HEK293 (cell line): ENCODE measurements around the gene GATA1.
A peak's percentile ranks its signal among the peaks of the same experiment; 100 is the strongest.

Experiments
- CTCF ChIA-PET: fragments of 350-600 bp; formaldehyde crosslinking; extraction: SDS; loops from one replicate; lab custom pipeline; 2021; ENCODE audit warnings: antibody characterized with exemption; lab: Yijun Ruan, JAX
- POLR2A ChIA-PET: fragments of 300-600 bp; formaldehyde crosslinking; extraction: SDS; loops from one replicate; lab custom pipeline; 2020; ENCODE audit warnings: antibody characterized with exemption, inconsistent platforms; lab: Yijun Ruan, JAX
- H3K27ac ChIP-seq: fragments of 200-500 bp; sonication (Bioruptor generic); 2 replicates; pipeline ENCODE4 v1.5.1; 2014; ENCODE audit warnings: low read depth, low read length, control low read depth, inconsistent platforms; ENCODE audit errors: extremely low read depth
- H3K36me3 ChIP-seq, 2 experiments: fragments of 200-500 bp in 1 of 2; sonication (Bioruptor generic) in 1 of 2; 1 replicate in 1 of 2; 2 replicates in 1 of 2; pipeline ENCODE4 v1.5.1; 2014 to 2017; ENCODE audit warnings: inconsistent platforms in 2 of 2, low read length in 2 of 2; ENCODE audit not compliant: control insufficient read depth in 2 of 2, insufficient read depth in 1 of 2
- H3K4me1 ChIP-seq: fragments of 200-500 bp; sonication (Bioruptor generic); 2 replicates; pipeline ENCODE4 v1.5.1; 2014; ENCODE audit warnings: mild to moderate bottlenecking, low read length, inconsistent platforms; ENCODE audit not compliant: control insufficient read depth, insufficient read depth
- H3K4me3 ChIP-seq: 2 replicates; pipeline ENCODE4 v1.5.1; 2011; ENCODE audit warnings: low read depth, mild to moderate bottlenecking, control low read depth, low read length, moderate library complexity
- H3K9me3 ChIP-seq: fragments of 200-500 bp; sonication (Bioruptor generic); 2 replicates; pipeline ENCODE4 v1.5.1; 2014; ENCODE audit warnings: low read depth, low read length, inconsistent platforms; ENCODE audit not compliant: control insufficient read depth, insufficient read depth
- SALL2 ChIP-seq: fragments of 450-650 bp; formaldehyde crosslinking; IDR thresholded peaks from 2 replicates; pipeline ENCODE4 v1.5.0; 2017; ENCODE audit warnings: missing biosample characterization, mild to moderate bottlenecking, missing genetic modification characterization, borderline replicate concordance
- ZBTB17 ChIP-seq: fragments of 450-650 bp; formaldehyde crosslinking; IDR thresholded peaks from 2 replicates; pipeline ENCODE4 v1.5.1; 2016; ENCODE audit warnings: missing biosample characterization, missing genetic modification characterization
- ZNF174 ChIP-seq: fragments of 450-650 bp; formaldehyde crosslinking; IDR thresholded peaks from 2 replicates; pipeline ENCODE4 v1.5.0; 2017; ENCODE audit warnings: missing biosample characterization, mild to moderate bottlenecking, missing genetic modification characterization
- ZNF2 ChIP-seq: fragments of 450-650 bp; formaldehyde crosslinking; IDR thresholded peaks from 2 replicates; pipeline ENCODE4 v1.5.1; 2016; ENCODE audit warnings: missing biosample characterization, missing genetic modification characterization
- ZNF341 ChIP-seq: fragments of 450-650 bp; formaldehyde crosslinking; IDR thresholded peaks from 2 replicates; pipeline ENCODE4; 2016; ENCODE audit warnings: low read depth, missing biosample characterization, missing genetic modification characterization
- ZNF350 ChIP-seq: fragments of 450-650 bp; formaldehyde crosslinking; IDR thresholded peaks from 2 replicates; pipeline ENCODE4 v1.5.0; 2017; ENCODE audit warnings: missing biosample characterization, mild to moderate bottlenecking, missing genetic modification characterization
- ZNF37A ChIP-seq: fragments of 450-650 bp; IDR thresholded peaks from 2 replicates; pipeline ENCODE4 v1.5.1; 2018; ENCODE audit warnings: missing biosample characterization, missing genetic modification characterization
- ZNF48 ChIP-seq: fragments of 450-650 bp; formaldehyde crosslinking; IDR thresholded peaks from 2 replicates; pipeline ENCODE4 v1.5.1; 2016; ENCODE audit warnings: missing biosample characterization, missing genetic modification characterization
- ZNF530 ChIP-seq: fragments of 450-650 bp; formaldehyde crosslinking; IDR thresholded peaks from 2 replicates; pipeline ENCODE4 v1.5.1; 2016; ENCODE audit warnings: low read depth, missing biosample characterization, missing genetic modification characterization
- ZNF548 ChIP-seq: fragments of 450-650 bp; formaldehyde crosslinking; IDR thresholded peaks from 2 replicates; pipeline ENCODE4 v1.5.1; 2016; ENCODE audit warnings: missing biosample characterization, missing genetic modification characterization
- ZNF660 ChIP-seq: fragments of 450-650 bp; IDR thresholded peaks from 2 replicates; pipeline ENCODE4 v1.5.1; 2018; ENCODE audit warnings: missing biosample characterization, mild to moderate bottlenecking, missing genetic modification characterization
- ZNF670 ChIP-seq: fragments of 450-650 bp; formaldehyde crosslinking; IDR thresholded peaks from 2 replicates; pipeline ENCODE4 v1.5.1; 2016; ENCODE audit warnings: missing biosample characterization, missing genetic modification characterization, low read depth
- ZNF701 ChIP-seq: fragments of 450-650 bp; formaldehyde crosslinking; IDR thresholded peaks from 2 replicates; pipeline ENCODE4 v1.5.1; 2016; ENCODE audit warnings: missing biosample characterization, missing genetic modification characterization
- ZNF768 ChIP-seq: fragments of 450-650 bp; formaldehyde crosslinking; IDR thresholded peaks from 2 replicates; pipeline ENCODE4 v1.5.1; 2018; ENCODE audit warnings: missing biosample characterization, mild to moderate bottlenecking, missing genetic modification characterization
- ZNF830 ChIP-seq: fragments of 450-650 bp; IDR thresholded peaks from 2 replicates; pipeline ENCODE4 v1.5.0; 2018; ENCODE audit warnings: missing biosample characterization, missing genetic modification characterization, low read depth, mild to moderate bottlenecking, moderate library complexity
- ZSCAN16 ChIP-seq: fragments of 450-650 bp; formaldehyde crosslinking; IDR thresholded peaks from 2 replicates; pipeline ENCODE4 v1.5.1; 2016; ENCODE audit warnings: missing biosample characterization, missing genetic modification characterization
- TF ChIP-seq, protein P1 (sequence below): fragments of 450-650 bp; formaldehyde crosslinking; IDR thresholded peaks from 2 replicates; pipeline ENCODE4 v1.5.1; 2017; ENCODE audit warnings: missing biosample characterization, missing genetic modification characterization
- TF ChIP-seq, protein P2 (sequence below): fragments of 450-650 bp; formaldehyde crosslinking; IDR thresholded peaks from 2 replicates; pipeline ENCODE4 v1.5.1; 2016; ENCODE audit warnings: missing biosample characterization, missing genetic modification characterization
- TF ChIP-seq, protein P3 (sequence below): fragments of 450-650 bp; formaldehyde crosslinking; IDR thresholded peaks from 2 replicates; pipeline ENCODE4 v1.5.1; 2016; ENCODE audit warnings: missing biosample characterization, missing genetic modification characterization, low read depth

The GATA1 gene

DNA sequence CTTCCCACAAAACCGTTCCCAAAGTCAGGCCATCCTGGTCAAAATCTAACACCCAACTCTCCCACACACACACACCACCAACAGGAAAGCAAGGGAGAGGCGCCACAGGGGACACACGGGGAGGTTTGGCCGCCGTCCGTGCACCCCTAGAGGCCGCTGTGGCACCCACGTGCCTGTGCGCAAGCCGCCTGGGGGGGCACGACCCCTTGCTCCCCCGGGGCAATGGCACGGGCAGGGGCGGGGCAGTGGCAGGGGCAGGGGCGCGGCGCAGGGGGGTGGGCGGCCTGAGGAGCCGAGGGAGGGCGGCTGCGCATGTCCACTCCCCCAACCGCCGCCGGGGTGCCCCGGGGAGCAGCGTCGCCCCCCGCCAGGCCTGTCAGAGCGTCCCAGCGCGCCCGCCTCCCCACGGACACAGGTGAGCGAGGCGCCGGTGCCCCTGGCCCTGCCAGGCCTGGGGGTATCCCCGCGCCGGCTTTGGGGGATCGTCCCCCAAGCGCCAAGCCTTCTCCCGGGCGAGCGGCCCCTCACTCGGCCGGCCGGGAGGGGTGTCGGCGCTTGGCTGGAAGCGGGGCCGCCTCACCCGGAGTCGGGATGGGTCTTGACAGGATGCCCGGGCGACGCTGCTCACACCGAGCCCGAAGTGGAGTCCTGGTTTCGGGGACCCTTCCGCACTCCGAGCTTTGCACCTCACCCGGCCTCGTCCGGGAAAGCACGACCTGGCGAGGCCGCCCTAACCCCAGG lies 39.9 kb downstream of the GATA1 start, which contains the start of gene ERAS:
Gene ERAS, plus strand, starts transcription at position 379 of the 741 bp plus-strand sequence. CDS start 2,611 bp downstream, outside the sequence.
- CTCF ChIA-PET, result no interaction called here

DNA sequence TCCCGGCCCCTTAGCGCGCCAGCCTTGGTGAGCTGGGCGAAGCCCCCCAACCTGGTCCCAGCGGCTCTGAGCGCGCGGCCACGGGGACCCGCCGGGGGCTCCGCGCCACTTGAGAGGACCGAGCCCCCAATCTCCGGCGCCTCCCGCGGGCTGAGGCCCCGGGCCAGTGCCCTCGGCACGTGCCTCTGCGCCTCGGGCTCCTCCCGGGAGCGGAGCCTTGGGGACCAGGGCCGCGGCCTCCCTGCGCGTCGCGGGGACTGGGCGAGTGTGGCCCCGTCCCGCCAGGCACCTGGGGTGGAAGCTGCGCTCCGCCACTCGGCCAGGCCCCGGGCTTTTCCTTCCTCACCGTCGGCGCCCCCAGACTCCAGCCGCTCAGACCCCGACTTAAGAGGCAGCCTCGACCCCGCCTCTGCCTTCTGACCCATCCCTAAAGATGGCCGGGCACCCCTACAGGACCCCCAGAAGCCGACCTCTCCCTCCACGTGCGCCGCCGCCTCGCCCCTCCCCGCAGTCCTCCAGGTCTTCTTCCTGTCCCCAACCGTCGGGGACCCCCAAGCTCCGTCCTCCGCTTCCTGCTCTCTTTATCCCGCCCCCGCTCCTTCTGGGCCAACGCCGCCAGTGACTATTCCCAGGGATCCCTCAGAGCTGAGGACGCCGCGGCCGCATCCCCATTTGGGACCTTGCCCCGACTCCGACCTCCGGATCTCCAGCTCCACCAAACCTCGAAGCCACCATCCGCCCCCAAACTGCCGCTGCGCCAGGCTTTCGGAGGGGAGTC lies 40.7 kb downstream of the GATA1 start:
- Histone ChIP-seq H3K9me3 (no peaks in the 10 kb centered on the region), H3K4me1 (no peaks in the 10 kb centered on the region), H3K4me3 (no peak overlapping the region), H3K36me3 (peaks cover 0 to 39% of the 10 kb centered on the region in 2 experiments; a peak in 1 of 3 replicates), H3K27ac (no peak overlapping the region)
- TF ChIP-seq ZNF830 (tag by site-specific recombination) (no peak), ZNF341 (peak; percentile 23; the same call in 1 of the 2 replicates)
- POLR2A ChIA-PET, result no interaction called here
- CTCF ChIA-PET, result interaction anchor here (0.6 kb wide), 1 partner anchor 176 kb away, joined by 7 read pairs; no protein-coding TSS in a partner anchor

More for the DNA sequence above, 39.9 kb downstream of the GATA1 start, which contains the start of gene ERAS:
- no peak within 1 kb of the TSS for H3K4me3 ChIP-seq
- POLR2A ChIA-PET, result no interaction called here
- H3K27ac ChIP-seq, result no peak within 1 kb of the TSS
- TF ChIP-seq, protein P1, sequence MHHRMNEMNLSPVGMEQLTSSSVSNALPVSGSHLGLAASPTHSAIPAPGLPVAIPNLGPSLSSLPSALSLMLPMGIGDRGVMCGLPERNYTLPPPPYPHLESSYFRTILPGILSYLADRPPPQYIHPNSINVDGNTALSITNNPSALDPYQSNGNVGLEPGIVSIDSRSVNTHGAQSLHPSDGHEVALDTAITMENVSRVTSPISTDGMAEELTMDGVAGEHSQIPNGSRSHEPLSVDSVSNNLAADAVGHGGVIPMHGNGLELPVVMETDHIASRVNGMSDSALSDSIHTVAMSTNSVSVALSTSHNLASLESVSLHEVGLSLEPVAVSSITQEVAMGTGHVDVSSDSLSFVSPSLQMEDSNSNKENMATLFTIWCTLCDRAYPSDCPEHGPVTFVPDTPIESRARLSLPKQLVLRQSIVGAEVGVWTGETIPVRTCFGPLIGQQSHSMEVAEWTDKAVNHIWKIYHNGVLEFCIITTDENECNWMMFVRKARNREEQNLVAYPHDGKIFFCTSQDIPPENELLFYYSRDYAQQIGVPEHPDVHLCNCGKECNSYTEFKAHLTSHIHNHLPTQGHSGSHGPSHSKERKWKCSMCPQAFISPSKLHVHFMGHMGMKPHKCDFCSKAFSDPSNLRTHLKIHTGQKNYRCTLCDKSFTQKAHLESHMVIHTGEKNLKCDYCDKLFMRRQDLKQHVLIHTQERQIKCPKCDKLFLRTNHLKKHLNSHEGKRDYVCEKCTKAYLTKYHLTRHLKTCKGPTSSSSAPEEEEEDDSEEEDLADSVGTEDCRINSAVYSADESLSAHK, result no peak
- TF ChIP-seq ZSCAN16 (tag by site-specific recombination) (no peak), SALL2 (tag by site-specific recombination) (no peak), ZNF768 (no peak)
- TF ChIP-seq, protein P2, sequence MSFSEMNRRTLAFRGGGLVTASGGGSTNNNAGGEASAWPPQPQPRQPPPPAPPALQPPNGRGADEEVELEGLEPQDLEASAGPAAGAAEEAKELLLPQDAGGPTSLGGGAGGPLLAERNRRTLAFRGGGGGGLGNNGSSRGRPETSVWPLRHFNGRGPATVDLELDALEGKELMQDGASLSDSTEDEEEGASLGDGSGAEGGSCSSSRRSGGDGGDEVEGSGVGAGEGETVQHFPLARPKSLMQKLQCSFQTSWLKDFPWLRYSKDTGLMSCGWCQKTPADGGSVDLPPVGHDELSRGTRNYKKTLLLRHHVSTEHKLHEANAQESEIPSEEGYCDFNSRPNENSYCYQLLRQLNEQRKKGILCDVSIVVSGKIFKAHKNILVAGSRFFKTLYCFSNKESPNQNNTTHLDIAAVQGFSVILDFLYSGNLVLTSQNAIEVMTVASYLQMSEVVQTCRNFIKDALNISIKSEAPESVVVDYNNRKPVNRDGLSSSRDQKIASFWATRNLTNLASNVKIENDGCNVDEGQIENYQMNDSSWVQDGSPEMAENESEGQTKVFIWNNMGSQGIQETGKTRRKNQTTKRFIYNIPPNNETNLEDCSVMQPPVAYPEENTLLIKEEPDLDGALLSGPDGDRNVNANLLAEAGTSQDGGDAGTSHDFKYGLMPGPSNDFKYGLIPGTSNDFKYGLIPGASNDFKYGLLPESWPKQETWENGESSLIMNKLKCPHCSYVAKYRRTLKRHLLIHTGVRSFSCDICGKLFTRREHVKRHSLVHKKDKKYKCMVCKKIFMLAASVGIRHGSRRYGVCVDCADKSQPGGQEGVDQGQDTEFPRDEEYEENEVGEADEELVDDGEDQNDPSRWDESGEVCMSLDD (tag by site-specific recombination), result no peak
- TF ChIP-seq, all 188 proteins: peak for 0
- Histone ChIP-seq H3K9me3 (no peaks in the 10 kb centered on the region), H3K4me1 (no peaks in the 10 kb centered on the region), H3K36me3 (peaks cover 0 to 42% of the 10 kb centered on the region in 2 experiments; a peak in 1 of 3 replicates)

DNA sequence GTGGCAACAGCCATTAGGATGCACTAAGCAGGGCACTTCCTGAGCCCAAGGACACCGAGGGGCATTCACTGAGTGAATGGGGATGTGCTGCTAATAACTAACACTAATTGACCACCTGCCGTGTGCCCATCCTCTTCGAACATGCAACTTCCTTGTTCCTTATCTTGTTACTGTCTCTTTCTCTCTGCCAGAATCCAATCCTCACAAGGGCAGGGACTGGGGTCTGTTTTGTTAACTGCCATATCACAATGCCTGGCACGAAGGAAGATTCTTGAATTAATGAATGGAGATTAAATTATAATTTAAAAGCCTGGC lies 41.2 kb downstream of the GATA1 start:
- no peaks in the 10 kb centered on the region for H3K9me3 ChIP-seq
- CTCF ChIA-PET, result interaction anchor here (0.6 kb wide), 1 partner anchor 175 kb away, joined by 7 read pairs; no protein-coding TSS in a partner anchor
- H3K36me3 ChIP-seq, result peaks cover 0 to 33% of the 10 kb centered on the region in 2 experiments; a peak in 1 of 3 replicates
- H3K4me3 ChIP-seq, result no peak overlapping the region
- POLR2A ChIA-PET, result no interaction called here
- TF ChIP-seq ZNF670 (tag by site-specific recombination) (no peak), ZNF660 (no peak), ZNF2 (tag by site-specific recombination) (no peak), ZNF37A (no peak), ZBTB17 (tag by site-specific recombination) (no peak), ZNF48 (tag by site-specific recombination) (no peak), ZNF530 (tag by site-specific recombination) (no peak), ZNF701 (no peak), ZNF174 (no peak), ZNF350 (no peak), ZNF548 (no peak)
- TF ChIP-seq, protein P3, sequence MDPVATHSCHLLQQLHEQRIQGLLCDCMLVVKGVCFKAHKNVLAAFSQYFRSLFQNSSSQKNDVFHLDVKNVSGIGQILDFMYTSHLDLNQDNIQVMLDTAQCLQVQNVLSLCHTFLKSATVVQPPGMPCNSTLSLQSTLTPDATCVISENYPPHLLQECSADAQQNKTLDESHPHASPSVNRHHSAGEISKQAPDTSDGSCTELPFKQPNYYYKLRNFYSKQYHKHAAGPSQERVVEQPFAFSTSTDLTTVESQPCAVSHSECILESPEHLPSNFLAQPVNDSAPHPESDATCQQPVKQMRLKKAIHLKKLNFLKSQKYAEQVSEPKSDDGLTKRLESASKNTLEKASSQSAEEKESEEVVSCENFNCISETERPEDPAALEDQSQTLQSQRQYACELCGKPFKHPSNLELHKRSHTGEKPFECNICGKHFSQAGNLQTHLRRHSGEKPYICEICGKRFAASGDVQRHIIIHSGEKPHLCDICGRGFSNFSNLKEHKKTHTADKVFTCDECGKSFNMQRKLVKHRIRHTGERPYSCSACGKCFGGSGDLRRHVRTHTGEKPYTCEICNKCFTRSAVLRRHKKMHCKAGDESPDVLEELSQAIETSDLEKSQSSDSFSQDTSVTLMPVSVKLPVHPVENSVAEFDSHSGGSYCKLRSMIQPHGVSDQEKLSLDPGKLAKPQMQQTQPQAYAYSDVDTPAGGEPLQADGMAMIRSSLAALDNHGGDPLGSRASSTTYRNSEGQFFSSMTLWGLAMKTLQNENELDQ (tag by site-specific recombination), result no peak
- H3K4me1 ChIP-seq, result no peaks in the 10 kb centered on the region
- no peak overlapping the region for H3K27ac ChIP-seq
